ENCODE data around the gene INPP4B.

DNA sequence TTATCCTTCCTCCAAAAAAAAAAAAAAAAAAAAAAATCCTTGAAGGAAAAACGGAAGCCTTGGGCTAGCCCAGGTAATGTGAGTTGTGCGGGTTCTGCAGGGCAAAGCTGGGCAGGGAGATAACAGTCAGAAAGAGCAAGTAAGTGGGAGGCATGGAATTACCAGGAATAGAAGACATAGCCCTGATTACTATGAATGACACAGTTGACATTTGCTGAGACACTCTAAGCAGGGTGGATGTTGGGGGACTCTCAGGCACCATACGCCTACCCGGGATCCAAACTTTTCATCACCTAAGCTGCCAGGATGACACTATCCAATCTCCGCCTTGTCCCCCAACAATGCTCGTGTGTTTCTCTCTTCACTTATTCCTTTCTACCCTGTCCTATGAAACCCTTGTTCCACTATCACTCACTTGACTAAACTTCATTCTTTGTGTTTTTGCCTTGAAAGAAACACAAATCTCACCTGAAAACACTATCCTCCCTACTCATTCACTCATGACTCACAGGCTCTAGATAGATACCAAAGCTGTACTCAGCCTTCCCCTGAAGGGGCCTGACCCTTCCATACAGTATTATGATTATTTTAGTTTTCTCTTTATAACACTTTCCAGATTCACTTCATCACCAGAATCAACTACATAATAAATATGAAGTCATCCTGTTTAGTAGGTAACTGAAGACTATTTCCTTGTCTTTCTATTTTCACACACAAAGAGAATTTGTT lies 158.4 kb downstream of the INPP4B start:
- TF ChIP-seq POLR2AphosphoS5 (IDR thresholded peaks at IDR 0.05; ENCODE audit: low read depth, low read length) (no peak), POLR2A (IDR thresholded peaks at IDR 0.05; ENCODE audit: low read depth, low read length) (no peak), PAX5 (IDR thresholded peaks at IDR 0.05; ENCODE audit: insufficient read depth, low read length, severe bottlenecking) (no peak)

Measured in GM12891 (cell line).